ENCODE data around the gene AGBL4.

AGBL4 gene

DNA sequence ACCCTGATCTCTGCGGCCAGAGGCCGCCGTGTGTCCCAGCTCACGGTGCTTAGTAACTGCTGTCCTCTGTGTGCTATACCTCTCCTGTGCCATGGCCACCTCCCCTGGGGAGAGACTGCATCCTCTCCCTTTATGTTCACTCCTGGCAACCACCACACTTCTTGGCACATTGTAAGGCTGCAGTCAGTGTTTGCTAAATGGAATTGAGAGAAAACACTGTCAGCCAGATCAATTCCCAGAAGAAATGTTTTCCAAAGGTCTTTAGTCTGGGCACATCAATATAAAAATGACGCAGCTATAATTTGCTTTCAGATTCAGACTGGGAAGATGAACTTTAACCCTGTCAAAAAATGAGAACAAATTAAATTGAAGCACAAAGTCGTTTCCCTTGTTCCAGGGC lies 1343.9 kb downstream of the AGBL4 start:
- TF ChIP-seq, protein P1, sequence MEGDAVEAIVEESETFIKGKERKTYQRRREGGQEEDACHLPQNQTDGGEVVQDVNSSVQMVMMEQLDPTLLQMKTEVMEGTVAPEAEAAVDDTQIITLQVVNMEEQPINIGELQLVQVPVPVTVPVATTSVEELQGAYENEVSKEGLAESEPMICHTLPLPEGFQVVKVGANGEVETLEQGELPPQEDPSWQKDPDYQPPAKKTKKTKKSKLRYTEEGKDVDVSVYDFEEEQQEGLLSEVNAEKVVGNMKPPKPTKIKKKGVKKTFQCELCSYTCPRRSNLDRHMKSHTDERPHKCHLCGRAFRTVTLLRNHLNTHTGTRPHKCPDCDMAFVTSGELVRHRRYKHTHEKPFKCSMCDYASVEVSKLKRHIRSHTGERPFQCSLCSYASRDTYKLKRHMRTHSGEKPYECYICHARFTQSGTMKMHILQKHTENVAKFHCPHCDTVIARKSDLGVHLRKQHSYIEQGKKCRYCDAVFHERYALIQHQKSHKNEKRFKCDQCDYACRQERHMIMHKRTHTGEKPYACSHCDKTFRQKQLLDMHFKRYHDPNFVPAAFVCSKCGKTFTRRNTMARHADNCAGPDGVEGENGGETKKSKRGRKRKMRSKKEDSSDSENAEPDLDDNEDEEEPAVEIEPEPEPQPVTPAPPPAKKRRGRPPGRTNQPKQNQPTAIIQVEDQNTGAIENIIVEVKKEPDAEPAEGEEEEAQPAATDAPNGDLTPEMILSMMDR (IDR thresholded peaks at IDR 0.05) = no peak

GRCh38 chr1:48678710-48679505 lies 1344.8 kb downstream of the AGBL4 start:
- TF ChIP-seq, protein P1 (IDR thresholded peaks at IDR 0.05) = no peak

GRCh38 chr1:48677306-48678287 lies 1346.2 kb downstream of the AGBL4 start:
- TF ChIP-seq, protein P1 (IDR thresholded peaks at IDR 0.05) = peak; percentile 88

DNA sequence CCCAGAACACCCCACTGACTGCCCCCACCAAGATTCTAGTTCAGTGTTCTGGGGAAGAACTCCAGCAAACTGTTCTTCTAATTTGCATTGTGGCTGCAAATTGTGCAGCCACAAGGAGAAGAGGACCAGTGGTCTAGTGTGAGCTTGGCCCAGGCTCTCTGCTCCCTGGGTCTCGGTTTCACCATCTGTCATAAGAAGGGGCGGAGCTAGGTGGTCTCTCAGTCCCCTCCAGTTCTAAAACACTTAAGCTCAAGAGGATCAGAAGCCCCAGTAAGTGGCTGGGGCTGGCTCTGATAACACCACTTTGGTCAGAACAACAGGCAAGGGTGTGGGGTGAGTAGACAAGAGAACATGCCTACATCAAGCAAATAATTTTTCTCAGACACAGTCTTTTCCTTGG lies 1346.9 kb downstream of the AGBL4 start:
- TF ChIP-seq, protein P1 (IDR thresholded peaks at IDR 0.05) = no peak

GRCh38 chr1:48676376-48676775 lies 1347.4 kb downstream of the AGBL4 start:
- TF ChIP-seq, protein P1 (IDR thresholded peaks at IDR 0.05) = no peak

DNA sequence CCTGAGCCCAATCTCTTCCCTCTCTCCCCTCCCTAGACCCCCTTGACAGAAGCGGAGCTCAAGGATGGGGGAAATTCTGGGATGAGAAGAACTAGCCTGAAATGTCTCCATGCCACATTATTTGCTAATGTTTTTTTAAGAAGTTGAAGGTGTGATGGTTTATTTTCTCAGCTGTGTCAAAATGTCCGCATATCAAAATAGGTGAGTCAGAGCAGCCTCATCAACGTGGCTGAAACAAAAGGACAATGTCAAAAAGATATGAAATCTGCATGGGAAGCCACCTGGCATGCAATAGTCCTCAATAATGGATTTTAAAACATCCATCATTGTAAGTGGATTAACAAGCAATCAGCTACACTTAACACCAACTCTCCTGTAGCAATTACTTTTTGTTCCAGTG lies 1348.5 kb downstream of the AGBL4 start:
- TF ChIP-seq, protein P1 (IDR thresholded peaks at IDR 0.05) = no peak

GRCh38 chr1:48674641-48675040 lies 1349.1 kb downstream of the AGBL4 start:
- TF ChIP-seq, protein P1 (IDR thresholded peaks at IDR 0.05) = no peak

All from LNCAP (cell line).